ENCODE data around the gene ADGRG6.
"Not testable (repeated sequence)": the region's sequence is repeated elsewhere in the genome, so short reads cannot be mapped to it uniquely, and the experiment has no call there.

Gene ADGRG6

DNA sequence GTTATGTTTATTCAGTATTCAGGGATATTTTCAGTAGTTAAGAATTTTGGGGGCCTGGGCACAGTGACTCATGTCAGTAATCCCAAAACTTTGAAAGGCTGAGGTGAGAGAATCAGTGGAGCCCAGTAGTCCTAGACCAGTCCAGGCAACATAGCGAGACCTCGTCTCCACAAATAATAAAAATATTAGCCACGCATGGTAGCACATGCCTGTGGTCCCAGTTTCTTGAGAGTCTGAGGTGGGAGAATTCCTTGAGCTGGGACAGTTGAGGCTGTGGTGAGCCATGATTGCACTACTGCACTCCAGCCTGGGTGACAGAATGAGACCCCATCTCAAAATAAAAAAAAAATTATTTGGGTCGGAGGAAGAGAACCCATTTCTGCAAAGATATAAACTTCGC, 20.3 kb downstream of the ADGRG6 start:
- DNase-seq (ENCODE audit: low read depth) = no peak

DNA sequence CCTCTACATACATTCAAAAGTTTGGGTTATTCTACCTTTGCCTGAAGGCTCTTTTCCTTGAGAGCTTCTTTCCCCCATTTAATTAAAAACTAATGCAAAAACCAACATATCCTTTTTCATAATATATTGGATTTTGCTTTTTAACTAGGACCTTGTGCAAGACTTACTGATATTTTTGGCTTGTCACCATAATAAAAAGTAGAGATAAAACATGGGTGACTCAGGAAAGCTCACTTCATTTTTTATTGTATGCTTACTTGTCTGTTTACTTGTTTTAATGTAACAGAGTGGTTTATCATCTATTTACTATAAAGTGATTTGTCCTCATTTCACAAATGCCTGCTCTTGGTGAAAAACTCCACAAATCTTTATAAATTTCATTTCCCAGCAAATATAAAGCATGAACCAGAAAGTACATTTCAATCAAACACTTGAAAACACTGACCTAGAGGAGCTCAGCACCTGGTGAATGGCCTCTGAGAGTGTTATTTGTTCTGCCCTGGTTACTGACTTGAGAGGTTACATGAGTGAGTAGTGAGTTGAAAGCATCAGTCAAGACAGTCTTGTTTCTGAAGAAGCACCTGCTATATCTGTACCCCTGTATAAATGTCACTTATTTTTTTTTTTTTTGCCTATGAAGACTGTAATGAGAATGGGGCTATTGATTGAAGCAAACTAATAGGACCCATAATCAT, 20.8 kb downstream of the ADGRG6 start:
- DNase-seq (ENCODE audit: low read depth) = no peak

DNA sequence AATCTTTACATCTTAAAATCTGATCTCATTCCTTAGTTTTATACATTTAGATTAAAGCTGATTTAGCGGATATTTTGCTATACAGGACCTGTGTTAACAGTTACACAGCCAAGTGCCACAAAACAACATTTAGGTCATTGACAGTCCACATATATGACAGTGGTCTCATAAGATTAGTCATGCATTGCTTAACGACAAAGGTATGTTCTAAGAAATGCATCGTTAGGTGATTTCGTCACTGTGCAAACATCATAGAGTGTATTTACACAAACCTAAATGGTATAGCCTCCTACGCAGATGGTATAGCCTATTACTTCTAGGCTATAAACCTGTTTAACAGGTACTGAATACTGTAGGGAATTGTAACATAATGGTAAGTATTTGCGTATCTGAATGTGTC, 21.6 kb downstream of the ADGRG6 start:
- DNase-seq (ENCODE audit: low read depth) = no peak

DNA sequence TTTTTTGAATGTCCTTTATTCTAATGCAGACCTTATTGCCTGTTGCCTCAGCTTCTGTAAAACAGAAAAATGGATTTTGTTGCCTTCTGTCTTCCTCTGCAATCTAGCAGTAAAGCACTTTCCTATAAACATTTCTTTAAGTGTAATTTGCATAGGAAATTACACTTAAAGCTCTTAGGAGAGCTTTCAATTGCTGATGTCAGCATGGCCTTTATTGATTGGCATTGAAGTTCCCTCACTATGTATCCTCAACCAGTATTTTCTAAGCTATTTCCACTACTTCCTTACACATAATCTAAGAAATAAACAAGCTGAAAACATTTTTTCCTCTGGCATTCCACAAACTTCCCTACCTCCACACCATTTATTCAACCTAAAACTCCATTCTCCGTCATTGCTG, 22.3 kb downstream of the ADGRG6 start:
- DNase-seq (ENCODE audit: low read depth) = no peak

DNA sequence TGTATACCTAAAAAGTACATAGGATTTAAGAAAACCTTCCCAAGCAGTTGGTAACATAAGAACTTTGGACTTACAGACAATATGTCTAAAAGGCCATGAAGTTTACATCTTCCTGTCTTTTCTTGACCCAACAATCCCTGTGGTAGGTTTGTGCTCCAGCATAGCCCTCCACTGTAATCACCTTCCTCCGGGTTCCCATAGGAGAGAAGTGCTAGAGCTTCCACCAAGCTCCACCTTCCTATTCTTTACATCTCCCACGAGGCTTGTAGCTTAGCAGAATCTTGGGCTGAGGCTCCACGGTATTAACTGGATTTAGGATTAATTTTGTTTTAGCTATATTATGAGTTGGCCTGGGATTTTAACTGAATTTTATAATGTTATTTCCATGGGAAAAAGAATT, 23.3 kb downstream of the ADGRG6 start:
- no peak for DNase-seq (ENCODE audit: low read depth)

DNA sequence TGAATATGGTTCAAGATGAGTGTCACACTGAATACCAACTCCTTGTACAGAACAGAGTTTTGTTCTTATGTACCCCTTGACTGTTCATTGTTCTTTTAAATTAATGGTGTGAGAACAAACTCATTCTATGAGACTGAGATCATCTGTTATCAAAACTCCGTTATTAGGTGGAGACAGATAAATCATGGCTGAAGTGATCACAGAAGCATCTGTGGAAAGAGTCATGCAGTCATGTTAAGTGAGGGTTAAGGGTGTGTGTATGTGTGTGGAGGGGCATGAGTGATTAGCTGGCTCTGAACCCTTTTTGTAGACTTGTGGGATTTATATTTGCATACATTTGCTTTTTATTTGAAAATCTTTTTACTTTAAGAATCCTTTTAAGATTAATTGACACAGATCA, 24.7 kb downstream of the ADGRG6 start:
- DNase-seq (ENCODE audit: low read depth) = no peak

DNA sequence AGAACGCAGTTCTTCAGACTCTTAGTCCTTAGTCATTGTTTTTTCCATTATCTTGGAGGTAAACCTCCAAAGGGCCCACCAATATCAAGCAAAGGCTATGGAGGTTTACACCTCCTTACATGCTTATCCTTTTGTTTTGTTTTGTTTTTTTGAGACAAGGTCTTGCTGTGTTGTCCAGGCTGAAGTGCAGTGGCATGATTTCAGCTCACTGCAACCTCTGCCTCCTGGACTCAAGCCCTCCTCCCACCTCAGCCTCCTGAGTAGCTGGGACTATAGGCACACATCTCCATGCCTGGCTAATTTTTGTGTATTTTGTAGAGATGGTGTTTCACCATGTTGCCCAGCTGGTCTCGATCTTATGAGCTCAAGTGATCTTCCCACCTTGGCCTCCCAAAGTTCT, 26.3 kb downstream of the ADGRG6 start:
- no peak for DNase-seq (ENCODE audit: low read depth)

DNA sequence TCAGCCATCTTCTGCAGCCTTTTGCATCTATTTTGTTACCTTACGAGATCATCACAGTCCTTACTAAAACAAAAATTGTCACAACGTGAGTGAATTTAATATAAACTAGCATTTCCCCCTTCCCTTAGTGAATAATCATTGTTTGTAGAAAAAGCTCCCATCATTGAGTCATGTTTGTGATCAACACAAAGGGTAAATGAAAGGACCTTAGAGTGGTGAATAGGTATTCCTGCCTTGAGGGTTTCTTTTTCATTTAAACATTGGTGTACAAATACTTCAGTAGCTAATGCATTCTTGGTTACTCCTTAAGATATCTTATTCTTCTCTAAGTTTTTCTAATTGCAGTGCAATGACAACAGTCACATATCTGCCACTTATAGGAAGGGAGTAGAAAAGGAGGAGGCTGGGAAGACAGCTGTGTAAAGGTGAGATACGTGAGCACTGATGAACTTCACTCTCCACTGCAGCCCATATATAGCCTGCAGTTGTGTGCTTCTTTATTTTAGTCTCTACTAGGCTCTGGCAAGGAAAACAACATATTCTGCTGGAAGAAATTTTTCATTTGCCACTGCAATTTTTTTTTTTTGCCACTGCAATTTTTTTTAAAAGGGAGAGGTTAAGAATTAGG, 27.8 kb downstream of the ADGRG6 start:
- no peak for DNase-seq (ENCODE audit: low read depth)

DNA sequence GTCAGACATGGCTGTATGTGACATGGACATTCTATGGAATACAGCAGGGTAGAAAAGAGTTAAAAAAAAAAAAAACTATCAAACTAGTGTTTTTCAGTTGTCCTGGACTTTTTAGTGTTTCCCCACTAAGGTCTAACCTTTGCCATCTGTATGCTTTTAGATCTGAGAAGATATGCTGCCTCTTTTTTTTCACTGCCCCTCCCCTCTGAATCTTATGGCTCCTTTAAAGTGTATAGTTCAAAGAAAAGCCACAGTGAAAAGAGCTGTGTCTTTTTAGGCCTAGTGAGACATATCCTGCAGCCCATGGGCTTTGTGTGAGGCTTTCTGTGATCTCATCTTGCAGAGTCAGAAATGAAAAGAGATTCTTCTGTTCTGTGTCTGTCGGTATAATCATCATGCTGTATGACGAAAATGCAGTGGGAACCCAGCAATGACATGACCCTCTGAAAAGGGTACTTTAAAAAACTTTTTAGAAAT, 29.3 kb downstream of the ADGRG6 start:
- no peak for DNase-seq (ENCODE audit: low read depth)

DNA sequence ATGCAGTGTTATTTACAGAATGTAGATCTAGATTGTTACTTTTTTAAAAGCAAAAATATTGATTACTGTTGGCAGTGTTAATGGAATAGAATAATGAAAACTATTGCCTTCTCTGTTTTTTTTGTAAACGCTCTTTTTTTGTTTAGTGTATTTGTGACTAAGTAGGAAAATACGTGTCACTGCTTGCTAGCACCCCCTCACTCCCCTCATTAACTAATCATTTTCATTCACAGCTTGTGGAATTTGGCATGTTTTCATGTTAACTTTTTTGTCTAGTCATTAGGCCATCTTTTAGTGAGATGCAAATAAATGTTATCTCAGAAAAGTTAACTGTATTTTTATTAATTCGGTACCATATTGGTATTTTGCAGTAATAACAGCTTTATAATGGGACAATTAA, 29.8 kb downstream of the ADGRG6 start:
- no peak for DNase-seq (ENCODE audit: low read depth)

DNA sequence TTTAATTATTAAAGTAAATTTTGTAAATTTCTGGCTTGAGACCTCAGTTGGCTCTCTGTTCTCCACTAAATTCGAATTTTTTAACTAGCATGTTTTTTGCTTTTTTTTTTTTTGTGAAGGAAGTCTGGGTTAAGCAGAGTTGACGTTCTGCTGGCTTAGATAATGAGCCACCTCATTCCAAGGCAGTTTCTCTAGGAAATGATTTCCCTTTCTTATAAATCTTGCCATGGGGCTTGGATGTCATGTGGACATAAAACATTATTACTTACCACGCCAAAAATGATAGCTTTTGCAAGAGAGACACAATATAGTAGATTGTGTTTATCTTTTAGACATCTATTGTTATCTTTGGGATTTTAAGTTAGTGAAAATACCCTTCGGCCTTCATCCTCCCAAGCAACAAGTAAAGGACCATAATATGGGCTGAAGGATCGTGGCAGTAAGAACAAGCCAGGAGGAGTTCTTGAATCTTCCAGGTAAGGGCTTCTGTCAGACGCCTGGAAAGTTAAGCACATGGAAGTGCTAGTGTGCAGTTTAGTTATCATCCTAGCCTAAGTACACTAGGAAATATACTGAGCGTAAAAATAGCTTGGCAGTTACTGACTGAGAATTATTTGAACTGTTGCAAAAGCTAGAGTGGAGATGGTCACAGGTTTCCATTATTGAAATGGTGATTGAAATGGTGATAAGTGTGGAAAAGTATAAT, 30.7 kb downstream of the ADGRG6 start:
- DNase-seq (ENCODE audit: low read depth) = no peak

DNA sequence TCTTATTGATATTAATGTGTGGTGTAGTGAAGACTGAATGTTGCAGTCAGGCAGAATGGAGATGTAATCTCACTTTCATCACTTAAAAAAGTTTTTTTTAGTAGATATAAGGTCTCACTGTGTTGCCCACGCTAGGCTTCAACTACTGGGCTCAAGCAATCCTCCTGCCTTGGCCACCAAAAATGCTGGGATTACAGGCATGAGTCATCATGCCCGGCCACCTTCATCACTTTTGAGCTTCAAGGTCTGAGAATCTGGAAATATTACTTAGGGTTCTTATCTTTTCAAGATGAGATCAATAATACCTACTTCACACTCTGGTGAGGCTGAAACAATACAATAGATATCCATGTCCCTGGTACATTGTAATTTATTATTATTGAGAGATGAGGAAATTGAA, 31.6 kb downstream of the ADGRG6 start:
- DNase-seq (ENCODE audit: low read depth) = no peak

DNA sequence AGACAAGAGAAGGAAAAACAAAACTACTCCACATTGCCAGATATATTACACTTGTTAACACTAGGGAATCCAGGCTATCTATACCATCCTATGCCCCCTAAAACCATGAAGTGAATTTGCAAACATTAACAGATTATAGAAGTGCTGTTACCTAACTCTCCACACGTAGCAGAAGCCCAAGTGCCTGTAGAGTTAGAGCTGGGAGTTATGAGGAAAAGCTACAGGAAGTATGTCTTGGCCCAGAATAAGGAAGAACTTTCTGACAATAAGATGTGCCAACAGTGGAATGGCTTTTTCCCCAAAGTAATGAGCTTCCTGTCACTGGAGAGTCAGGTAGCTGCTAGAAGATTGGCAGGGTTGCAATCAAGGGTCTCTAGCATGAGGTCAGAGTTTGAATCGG, 32.5 kb downstream of the ADGRG6 start:
- no peak for DNase-seq (ENCODE audit: low read depth)

DNA sequence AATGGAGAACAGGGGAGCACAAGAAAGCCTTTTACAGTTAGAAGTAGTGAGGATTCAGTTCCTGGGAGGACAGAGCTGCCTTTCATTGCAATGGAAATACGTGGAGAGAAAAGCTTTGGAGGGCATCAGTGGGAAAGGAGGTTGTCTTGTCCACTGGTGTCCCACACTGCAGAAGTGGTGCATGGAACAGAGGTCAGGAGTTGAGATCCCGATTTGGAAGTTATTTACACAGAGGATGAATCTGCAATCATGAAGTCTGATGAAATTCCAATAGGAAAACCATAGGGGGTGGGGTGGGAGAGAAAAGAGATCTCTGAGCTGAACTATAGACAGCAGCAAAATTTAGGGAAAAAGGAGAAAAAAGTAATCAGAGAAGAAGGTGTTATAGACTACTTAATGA, 33.6 kb downstream of the ADGRG6 start:
- DNase-seq (ENCODE audit: low read depth) = no peak

DNA sequence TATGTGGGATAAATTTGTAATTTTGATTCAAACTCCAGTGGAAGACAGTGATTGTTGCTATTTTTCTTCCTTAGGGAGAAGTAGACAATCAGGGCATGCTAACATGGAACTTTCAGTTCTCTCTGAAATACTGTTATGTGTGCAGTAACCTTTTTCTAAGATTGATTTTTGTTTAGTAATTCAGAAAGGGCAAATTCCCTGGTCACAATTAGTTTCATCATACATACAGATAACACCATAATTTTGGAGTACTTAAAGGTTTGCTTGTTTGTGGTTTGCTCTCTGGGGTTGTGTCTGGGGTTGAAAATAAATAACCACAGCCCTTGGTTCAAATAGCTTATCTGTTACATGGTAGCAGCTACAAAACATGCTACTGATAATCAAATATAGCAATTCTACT, 34.4 kb downstream of the ADGRG6 start:
- no peak for DNase-seq (ENCODE audit: low read depth)

DNA sequence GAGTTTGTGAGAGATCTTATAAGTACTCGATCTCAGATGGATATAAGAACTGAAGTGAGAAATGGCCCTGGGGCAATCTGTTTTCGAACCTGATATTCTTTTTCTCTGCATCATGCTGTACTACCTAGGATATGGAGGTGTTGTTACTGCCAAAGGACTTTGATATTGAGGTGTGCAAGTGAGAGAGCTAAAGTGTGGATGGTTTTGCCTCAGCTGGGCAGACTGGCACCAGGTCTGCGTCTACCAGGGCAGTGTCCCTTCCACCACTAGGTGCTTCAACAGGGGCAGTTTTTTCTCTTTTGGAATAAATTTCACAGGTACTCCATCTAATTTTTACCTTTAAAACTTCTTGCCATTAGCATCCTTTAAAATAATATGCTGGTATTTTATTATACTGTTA, 35.0 kb downstream of the ADGRG6 start:
- DNase-seq (ENCODE audit: low read depth) = no peak

DNA sequence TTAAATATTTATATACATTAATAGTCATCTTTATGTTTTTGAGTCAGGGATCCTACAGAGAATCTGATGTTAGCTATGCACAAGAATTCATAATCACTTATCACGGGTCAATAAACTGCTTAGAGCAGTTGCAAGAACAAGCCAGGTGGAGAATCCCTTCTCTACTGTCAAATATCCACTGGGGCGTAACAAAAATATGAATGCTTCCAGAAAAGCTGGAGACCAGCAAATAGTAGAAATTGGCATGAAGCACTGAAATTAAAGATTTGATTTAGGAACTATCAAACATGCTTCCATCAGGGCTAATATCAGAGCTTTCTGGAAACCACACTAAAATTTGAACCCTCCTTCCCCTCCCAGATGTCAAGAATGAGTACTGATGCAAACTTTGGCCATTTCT, 37.3 kb downstream of the ADGRG6 start:
- no peak for DNase-seq (ENCODE audit: low read depth)

DNA sequence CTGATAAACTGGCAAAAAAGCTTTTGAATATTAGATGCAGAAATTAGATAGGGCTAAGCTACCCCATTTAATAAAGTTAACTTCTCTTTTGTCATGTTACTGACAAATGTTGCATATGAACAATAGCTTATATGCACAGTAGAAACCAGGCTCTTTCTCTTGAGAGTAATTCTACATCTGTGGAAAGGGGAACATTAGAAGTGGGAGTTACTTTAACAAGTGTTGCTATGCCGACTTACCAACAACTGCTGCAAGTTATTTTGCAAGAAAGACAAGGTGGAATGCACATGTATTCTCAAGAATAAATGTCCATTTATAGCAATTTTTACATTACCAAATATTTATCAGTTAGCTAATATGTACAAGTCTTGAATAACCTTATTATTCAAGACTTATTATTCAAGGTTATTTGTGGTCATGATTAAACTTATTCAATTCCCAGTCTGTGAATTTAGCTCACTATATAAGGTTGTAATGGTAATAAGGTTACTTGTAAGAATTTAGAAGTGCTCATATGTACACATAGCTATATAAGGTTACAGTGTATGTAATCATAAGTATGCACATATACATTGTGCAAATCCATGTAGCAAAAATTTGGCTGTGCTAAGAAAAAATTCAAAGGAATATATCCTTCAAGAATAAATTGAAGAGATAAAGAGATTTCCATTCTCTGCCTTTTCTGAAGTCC, 38.3 kb downstream of the ADGRG6 start:
- DNase-seq (ENCODE audit: low read depth) = no peak

DNA sequence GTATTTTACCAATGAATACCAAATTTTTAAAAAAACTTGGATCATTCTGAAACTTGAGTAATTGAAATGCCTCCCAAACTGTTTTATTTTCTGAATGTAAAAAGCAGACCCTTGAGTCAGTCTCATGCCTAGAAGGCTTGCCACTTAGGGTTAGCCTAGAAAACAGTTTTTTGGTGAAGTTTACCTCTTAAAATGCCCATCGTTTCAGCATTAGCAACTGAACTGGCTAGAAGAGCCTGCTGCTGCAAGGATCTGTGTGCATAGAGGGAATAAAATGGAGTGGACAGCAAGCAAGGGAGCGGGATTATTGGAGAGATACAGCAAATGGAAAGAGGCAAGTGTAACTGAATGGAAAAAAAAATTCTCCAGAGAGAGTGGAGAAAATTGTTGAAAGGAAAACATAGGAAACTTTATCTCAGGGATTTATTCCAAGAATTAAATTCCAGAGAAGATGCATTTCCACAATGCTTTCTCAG, 40.1 kb downstream of the ADGRG6 start:
- no peak for DNase-seq (ENCODE audit: low read depth)

DNA sequence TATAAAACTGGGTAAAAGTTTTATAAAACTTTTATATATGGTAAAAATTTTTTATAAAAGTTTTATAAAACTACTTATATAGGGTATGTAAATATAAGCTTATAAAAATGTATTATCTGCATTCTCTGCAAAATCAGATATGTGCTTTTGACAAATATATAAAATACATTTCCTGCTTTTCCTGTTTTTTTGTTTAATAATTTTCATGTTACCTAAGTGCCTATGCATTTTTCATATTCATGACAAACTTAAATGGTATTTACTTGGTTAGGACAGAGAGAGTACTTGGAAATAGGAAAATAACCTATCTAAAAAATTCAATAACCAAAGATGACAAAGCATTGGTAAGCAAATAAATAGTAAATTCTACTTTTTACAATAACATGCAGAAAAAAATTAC, 41.2 kb downstream of the ADGRG6 start:
- DNase-seq (ENCODE audit: low read depth) = no peak

DNA sequence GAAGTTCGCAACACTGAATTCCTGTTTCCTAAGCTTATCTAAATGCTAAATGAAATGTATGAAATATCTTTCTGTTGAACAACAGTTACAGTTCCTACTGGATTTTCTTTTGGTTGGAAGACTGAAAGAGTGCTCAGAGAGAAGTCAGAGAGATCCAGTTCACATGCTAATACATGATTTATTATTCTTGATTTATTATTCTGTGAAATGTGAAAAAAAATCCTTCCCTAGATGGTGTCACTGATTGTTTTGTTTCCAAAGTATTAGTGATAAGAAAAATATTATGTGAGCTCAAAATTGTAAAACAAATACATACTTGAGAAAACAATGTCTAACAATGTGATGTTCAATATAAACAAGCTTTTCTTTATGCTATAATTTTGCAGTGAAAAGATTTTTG, 42.1 kb downstream of the ADGRG6 start:
- no peak for DNase-seq (ENCODE audit: low read depth)

DNA sequence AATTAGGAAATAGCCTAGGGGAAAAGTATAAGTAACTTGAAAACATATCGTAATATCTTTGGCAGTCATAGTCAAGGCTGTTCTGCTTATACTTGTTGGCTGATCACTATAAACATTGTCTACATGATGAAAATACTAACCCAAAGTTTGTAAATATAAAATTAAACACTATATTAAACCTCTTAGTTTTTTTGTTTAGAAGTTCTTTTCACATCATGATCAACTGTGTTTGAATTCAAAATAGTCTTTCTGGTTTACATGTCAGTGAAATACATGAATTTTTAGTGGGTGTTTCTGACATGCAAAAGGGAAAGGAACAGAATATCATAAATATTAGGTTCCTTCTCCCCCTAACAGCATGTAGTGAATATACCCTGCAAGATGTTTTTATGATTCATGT, 43.5 kb downstream of the ADGRG6 start:
- no peak for DNase-seq (ENCODE audit: low read depth)

DNA sequence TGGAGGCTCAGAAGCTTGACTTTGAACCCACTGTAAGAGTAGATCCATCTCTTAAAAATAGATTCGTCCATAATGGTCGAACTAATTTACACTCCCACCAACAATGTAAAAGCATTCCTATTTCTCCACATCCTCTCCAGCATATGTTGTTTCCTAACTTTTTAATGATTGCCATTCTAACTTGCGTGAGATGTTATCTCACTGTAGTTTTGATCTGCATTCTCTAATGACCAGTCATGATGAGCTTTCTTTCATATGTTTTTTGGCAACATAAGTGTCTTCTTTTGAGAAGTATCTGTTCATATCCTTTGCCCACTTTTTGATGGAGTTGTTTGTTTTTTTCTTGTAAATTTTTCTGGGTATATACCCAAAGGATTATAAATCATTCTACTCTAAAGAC, 44.4 kb downstream of the ADGRG6 start:
- DNase-seq (ENCODE audit: low read depth) = not testable (repeated sequence)

Data from stimulated activated CD8-positive, alpha-beta memory T cell treated with anti-CD3 and anti-CD28 coated beads, Interleukin-12 subunit alpha, Interleukin-12 subunit beta, amount 100 ng/mL, for 4 hours (primary cell).